ENCODE results near the gene ADORA2A. TPM values are rescaled to one million over a fixed set of nuclear protein-coding genes. Genes with fewer than 3 reads are reported as not detected.

ADORA2A gene
- total and polyA plus RNA-seq, 2 of the 8 experiments (the other 6 are each of a cell fraction or from before 2014, with no cell fraction given) = 7.1 to 20.3 TPM

DNA sequence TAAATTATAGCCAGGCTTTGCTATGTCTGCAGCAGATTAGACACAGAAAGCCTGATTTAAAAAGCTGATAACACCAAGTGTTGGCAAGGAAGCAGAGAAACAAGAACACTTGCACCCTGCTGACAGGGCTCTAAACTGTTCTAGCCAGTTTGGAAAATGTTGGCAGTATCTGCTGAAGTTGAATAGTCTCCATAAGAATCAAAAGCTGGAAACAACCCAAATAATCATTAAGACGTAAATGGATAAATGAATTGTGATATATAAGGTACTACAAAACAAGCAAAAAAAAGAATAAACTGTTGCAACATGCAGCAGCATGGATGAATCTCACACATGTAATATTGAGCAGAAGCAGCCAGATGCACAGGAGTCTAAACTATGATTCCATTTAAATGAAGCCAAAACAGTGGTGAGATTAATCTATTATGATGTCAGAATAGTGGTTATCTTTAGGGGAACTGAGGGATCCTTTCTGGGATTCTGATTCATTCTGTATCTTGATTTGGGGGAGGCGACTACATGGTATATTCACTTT, 40.4 kb upstream of the ADORA2A start:
- DNase-seq (ENCODE audit: low read depth in 1 of 2, low spot score in 2 of 2) (no peak), FAIRE-seq (no peak)
- no peak overlapping the region for H4K91ac ChIP-seq (replicated peaks; ENCODE audit: insufficient read length, low read length)
- no peaks in the 10 kb centered on the region for H3K79me1 ChIP-seq (ENCODE audit: low read depth, low read length)
- H4K20me1 ChIP-seq (replicated peaks in 1 of 2; ENCODE audit: control insufficient read depth in 1 of 2, insufficient read depth in 2 of 2, low read length in 2 of 2) = no peaks in the 10 kb centered on the region
- H2AFZ ChIP-seq (ENCODE audit: low read length) = no peak overlapping the region
- no peaks in the 10 kb centered on the region; a peak in 1 of 8 replicates for H3K36me3 ChIP-seq (ENCODE audit: control insufficient read depth in 2 of 4, insufficient read depth in 4 of 4, low read length in 3 of 4)
- no peak overlapping the region for H2BK15ac ChIP-seq (ENCODE audit: low read length)
- H4K8ac ChIP-seq (ENCODE audit: extremely low read depth, insufficient read depth, low read length) = no peak overlapping the region
- no peak overlapping the region for H2BK20ac ChIP-seq (ENCODE audit: low read length)
- CTCF ChIA-PET (ENCODE audit: partially characterized antibody) = no interaction called here
- H3K27ac ChIP-seq (ENCODE audit: low read depth, low read length) = no peak overlapping the region
- H3K4ac ChIP-seq (replicated peaks; ENCODE audit: insufficient read length, low read depth, low read length) = no peak overlapping the region
- no peak overlapping the region for H3K56ac ChIP-seq (replicated peaks; ENCODE audit: insufficient read length, low read depth, low read length)
- H2BK5ac ChIP-seq (ENCODE audit: low read depth, low read length) = no peak overlapping the region
- H2BK12ac ChIP-seq (ENCODE audit: low read depth, low read length) = no peak overlapping the region
- no peak overlapping the region for H4K5ac ChIP-seq (ENCODE audit: insufficient read length, low read depth, low read length)
- no peak overlapping the region for H3K23ac ChIP-seq (ENCODE audit: insufficient read length)
- no peaks in the 10 kb centered on the region for H3K23me2 ChIP-seq (ENCODE audit: low read depth, low read length)
- no peak overlapping the region for H3K18ac ChIP-seq (ENCODE audit: extremely low read depth, low read length)
- no peak overlapping the region for H3K9ac ChIP-seq (replicated peaks in 1 of 4; ENCODE audit: extremely low read depth in 1 of 4, low read depth in 3 of 4, low read length in 3 of 4)
- POLR2A ChIA-PET (ENCODE audit: partially characterized antibody) = no interaction called here
- H3K9me3 ChIP-seq (ENCODE audit: insufficient read depth in 2 of 2, low read depth in 1 of 2, low read length in 1 of 2) = no peaks in the 10 kb centered on the region
- WGBS, 2 experiments (ENCODE audit: extremely low coverage in 1 of 2, insufficient coverage in 1 of 2, insufficient read length in 1 of 2, insufficient replicate concordance in 2 of 2, low coverage in 1 of 2, low lambda C conversion rate in 2 of 2, missing lambda C conversion rate in 1 of 2) = 94% methylated on average over 2 of the region's 2 CpGs; no CpG with 5 or more reads in 1 of the 2 experiments
- no peaks in the 10 kb centered on the region for H3K27me3 ChIP-seq (replicated peaks in 1 of 4; ENCODE audit: control insufficient read depth in 3 of 4, extremely low read depth in 1 of 4, insufficient read depth in 3 of 4, low read length in 3 of 4)
- H3K4me1 ChIP-seq (replicated peaks in 1 of 4; ENCODE audit: control insufficient read depth in 3 of 4, insufficient read depth in 4 of 4, low read length in 3 of 4) = no peaks in the 10 kb centered on the region
- no peak overlapping the region for H2BK120ac ChIP-seq (replicated peaks; ENCODE audit: low read depth, low read length)
- H3K79me2 ChIP-seq (ENCODE audit: control insufficient read depth in 1 of 2, insufficient read depth in 2 of 2, low read length in 2 of 2) = no peaks in the 10 kb centered on the region
- H2AK5ac ChIP-seq (ENCODE audit: low read depth, low read length) = no peak overlapping the region
- no peak overlapping the region for H3K4me2 ChIP-seq (ENCODE audit: insufficient read depth in 1 of 2, low read depth in 2 of 2, low read length in 2 of 2)
- no peak overlapping the region for H3K14ac ChIP-seq (ENCODE audit: insufficient read length)
- H3K4me3 ChIP-seq (ENCODE audit: extremely low read depth in 1 of 4, insufficient read depth in 2 of 4, low read depth in 3 of 4, low read length in 4 of 4) = no peak overlapping the region
- TF ChIP-seq CTBP2 (IDR thresholded peaks at IDR 0.05; ENCODE audit: borderline replicate concordance, insufficient read depth, insufficient read length, low read length) = no peak
- no peak for TF ChIP-seq EP300 (IDR thresholded peaks at IDR 0.05; ENCODE audit: borderline replicate concordance in 1 of 2, low read depth in 2 of 2, low read length in 2 of 2)
- no peak for TF ChIP-seq BCL11A (IDR thresholded peaks at IDR 0.05; ENCODE audit: low read depth in 2 of 2, low read length in 2 of 2)
- TF ChIP-seq CEBPB (IDR thresholded peaks at IDR 0.05; ENCODE audit: low read depth, low read length) = no peak
- TF ChIP-seq BACH1 (IDR thresholded peaks at IDR 0.05; ENCODE audit: low read length) = no peak
- no peak for TF ChIP-seq SAP30 (IDR thresholded peaks at IDR 0.05; ENCODE audit: insufficient read depth, insufficient replicate concordance, low read length)
- TF ChIP-seq SRF (IDR thresholded peaks at IDR 0.05; ENCODE audit: low read depth, low read length) = no peak
- TF ChIP-seq RAD21 (IDR thresholded peaks at IDR 0.05 in 1 of 2, conservative IDR thresholded peaks at IDR 0.05 in 1 of 2; ENCODE audit: low read depth in 2 of 2, low read length in 2 of 2) = no peak
- no peak for TF ChIP-seq GABPA (IDR thresholded peaks at IDR 0.05; ENCODE audit: borderline replicate concordance, insufficient read depth, low read length)
- TF ChIP-seq YY1 (IDR thresholded peaks at IDR 0.05; ENCODE audit: low read depth, low read length) = no peak
- TF ChIP-seq HDAC2 (IDR thresholded peaks at IDR 0.05; ENCODE audit: borderline replicate concordance in 1 of 2, low read depth in 2 of 2, low read length in 2 of 2) = no peak
- no peak for TF ChIP-seq POLR2A (IDR thresholded peaks at IDR 0.05; ENCODE audit: control extremely low read depth in 1 of 2, low read depth in 2 of 2, low read length in 2 of 2)
- no peak for TF ChIP-seq TAF1 (IDR thresholded peaks at IDR 0.05; ENCODE audit: low read depth, low read length)
- TF ChIP-seq SP4 (IDR thresholded peaks at IDR 0.05; ENCODE audit: low read length) = no peak
